HEK293T (cell line): ENCODE results near the gene FRMD4B.

Experiments
- CTCF ChIA-PET: fragments of 350-600 bp; formaldehyde crosslinking; extraction: SDS; loops from one replicate; lab custom pipeline; 2021; ENCODE audit warnings: antibody characterized with exemption, inconsistent platforms; lab: Yijun Ruan, JAX
- POLR2A ChIA-PET: fragments of 350-600 bp; formaldehyde crosslinking; extraction: SDS; loops from one replicate; lab custom pipeline; 2020; ENCODE audit warnings: antibody characterized with exemption, inconsistent platforms; lab: Yijun Ruan, JAX
- DNase-seq: peaks from one replicate; pipeline ENCODE4 v3.0.0; 2012; ENCODE audit warnings: mixed read lengths; ENCODE audit errors: extremely low spot score
- ARNT ChIP-seq: fragments of 450-650 bp; IDR thresholded peaks from 2 replicates; pipeline ENCODE4 v1.6.1; 2017; ENCODE audit warnings: mild to moderate bottlenecking
- BHLHE40 ChIP-seq: fragments of 450-650 bp; IDR thresholded peaks from 2 replicates; pipeline ENCODE4 v1.6.1; 2016; ENCODE audit warnings: mild to moderate bottlenecking, moderate library complexity, borderline replicate concordance
- CTBP1 ChIP-seq: fragments of 450-650 bp; IDR thresholded peaks from 2 replicates; pipeline ENCODE4 v1.6.1; 2016; ENCODE audit warnings: borderline replicate concordance
- ELF4 ChIP-seq: fragments of 450-650 bp; IDR thresholded peaks from 2 replicates; pipeline ENCODE4 v1.6.1; 2017; ENCODE audit warnings: antibody characterized with exemption
- FOXA1 ChIP-seq: fragments of 450-650 bp; IDR thresholded peaks from 2 replicates; pipeline ENCODE4 v1.6.1; 2016; ENCODE audit warnings: mild to moderate bottlenecking
- FOXK2 ChIP-seq: fragments of 450-650 bp; IDR thresholded peaks from 2 replicates; pipeline ENCODE4 v1.6.1; 2016; ENCODE audit warnings: mild to moderate bottlenecking
- FOXM1 ChIP-seq: fragments of 450-650 bp; IDR thresholded peaks from 2 replicates; pipeline ENCODE4 v1.6.1; 2017; ENCODE audit warnings: mild to moderate bottlenecking, borderline replicate concordance
- HDGF ChIP-seq: fragments of 450-650 bp; IDR thresholded peaks from 2 replicates; pipeline ENCODE4 v1.6.1; 2017; ENCODE audit warnings: antibody characterized with exemption, borderline replicate concordance
- L3MBTL2 ChIP-seq: fragments of 450-650 bp; conservative IDR thresholded peaks from 2 replicates; pipeline ENCODE4 v1.6.1; 2016; ENCODE audit warnings: mild to moderate bottlenecking
- LEF1 ChIP-seq: fragments of 450-650 bp; IDR thresholded peaks from 2 replicates; pipeline ENCODE4 v1.6.1; 2017; ENCODE audit warnings: mild to moderate bottlenecking, borderline replicate concordance
- NFRKB ChIP-seq: fragments of 450-650 bp; IDR thresholded peaks from 2 replicates; pipeline ENCODE4 v1.6.1; 2016; ENCODE audit warnings: mild to moderate bottlenecking, moderate library complexity
- PKNOX1 ChIP-seq: fragments of 450-650 bp; IDR thresholded peaks from 2 replicates; pipeline ENCODE4 v1.6.1; 2016
- SP1 ChIP-seq: fragments of 450-650 bp; IDR thresholded peaks from 2 replicates; pipeline ENCODE4 v1.6.1; 2017
- SUZ12 ChIP-seq: fragments of 450-650 bp; IDR thresholded peaks from 2 replicates; pipeline ENCODE4 v1.6.1; 2016; ENCODE audit warnings: mild to moderate bottlenecking
- TARDBP ChIP-seq: fragments of 450-650 bp; IDR thresholded peaks from 2 replicates; pipeline ENCODE4 v1.6.1; 2016
- ZNF384 ChIP-seq: fragments of 450-650 bp; IDR thresholded peaks from 2 replicates; pipeline ENCODE4 v1.6.1; 2016

The FRMD4B gene

DNA sequence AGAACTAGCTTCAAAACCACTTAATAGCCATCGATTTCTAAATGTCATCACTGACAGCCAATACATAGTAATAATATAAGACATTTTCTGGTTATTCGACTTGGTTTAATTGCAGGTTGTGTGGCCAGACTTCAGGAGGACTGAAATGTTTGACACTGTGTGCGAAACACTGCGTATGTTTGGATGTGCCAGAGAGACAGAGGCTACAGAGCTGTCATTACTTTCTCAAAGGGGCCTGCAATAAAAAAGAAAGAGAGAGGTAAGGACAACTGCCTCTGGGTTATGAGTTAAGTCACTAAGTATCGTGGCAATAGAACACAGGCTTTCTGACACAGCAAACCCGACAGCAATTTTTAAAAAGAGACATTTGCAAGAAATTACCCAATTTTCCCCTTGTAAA, 264.4 kb downstream of the FRMD4B start:
- ChIA-PET CTCF (interaction anchor here (0.6 to 1.6 kb wide), 21 partner anchors 8 to 312 kb away, joined by 3 to 7 read pairs (median 4); partner anchors contain the start of gene TMF1), POLR2A (interaction anchor here (1.1 kb wide), 1 partner anchor 128 kb away, joined by 3 read pairs; no protein-coding TSS in a partner anchor)
- no peak for TF ChIP-seq TARDBP
- no peak for TF ChIP-seq SP1
- TF ChIP-seq FOXK2, result no peak
- no peak for TF ChIP-seq LEF1
- no peak for TF ChIP-seq SUZ12
- TF ChIP-seq L3MBTL2, result no peak
- no peak for TF ChIP-seq ZNF384
- TF ChIP-seq FOXM1, result no peak
- no peak for TF ChIP-seq BHLHE40
- no peak for TF ChIP-seq PKNOX1
- no peak for TF ChIP-seq FOXA1
- TF ChIP-seq NFRKB, result no peak
- TF ChIP-seq HDGF, result no peak
- TF ChIP-seq ELF4, result no peak
- no peak for TF ChIP-seq CTBP1
- no peak for TF ChIP-seq ARNT
- no peak for DNase-seq

- ChIA-PET POLR2A (no interaction called here), CTCF (interaction anchor here (0.6 to 1.6 kb wide), 23 partner anchors 9 to 313 kb away, joined by 3 to 7 read pairs (median 4); partner anchors contain the start of gene TMF1)
- TF ChIP-seq PKNOX1, result peak; percentile 12; the same call in 1 of the 2 replicates
- TF ChIP-seq SP1, result no peak
- peak; percentile 67 for DNase-seq
These were observed 264.9 kb downstream of the FRMD4B start for GRCh38 chr3:69120879-69121464.
